ES-I3 (cell line): ENCODE measurements around the gene HTD2.
A peak's percentile ranks its signal among the peaks of the same experiment; 100 is the strongest.
"Not testable (repeated sequence)": the region's sequence is repeated elsewhere in the genome, so short reads cannot be mapped to it uniquely, and the experiment has no call there.

Experiments used
- H3K36me3 ChIP-seq: 2 replicates; pipeline ENCODE4 v1.6.1; 2013; ENCODE audit warnings: mild to moderate bottlenecking, low read length, control low read depth, moderate library complexity; ENCODE audit not compliant: insufficient read depth
- H3K4me1 ChIP-seq: 2 replicates; pipeline ENCODE4 v1.6.1; 2013; ENCODE audit warnings: mild to moderate bottlenecking, control low read depth, low read length; ENCODE audit not compliant: insufficient read depth
- H3K9ac ChIP-seq: 2 replicates; pipeline ENCODE4 v1.6.1; 2013; ENCODE audit warnings: low read depth, mild to moderate bottlenecking, low read length, moderate library complexity
- H3K9me3 ChIP-seq: 2 replicates; pipeline ENCODE4 v1.6.1; 2013; ENCODE audit warnings: mild to moderate bottlenecking, low read length, moderate library complexity; ENCODE audit not compliant: control insufficient read depth, insufficient read depth

The HTD2 gene

DNA sequence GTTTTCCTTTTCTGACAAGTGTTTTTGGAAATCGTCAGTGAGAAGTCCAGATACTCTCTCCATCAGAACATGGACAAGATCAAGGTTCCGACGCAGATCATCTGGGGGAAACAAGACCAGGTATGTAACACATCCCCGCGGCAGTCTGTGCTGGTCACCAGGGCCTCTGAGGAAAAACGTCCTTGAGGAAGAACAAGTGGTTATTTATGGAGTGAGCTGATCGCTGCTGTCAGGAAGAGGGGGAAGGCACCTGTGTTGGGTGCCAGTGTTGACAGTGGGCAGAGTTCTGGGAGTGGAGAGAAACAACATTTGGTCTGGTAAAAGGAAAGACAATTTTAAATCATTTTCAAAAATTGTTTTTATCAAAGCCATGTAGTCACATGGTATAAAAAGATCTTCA lies 21.0 kb upstream of the HTD2 start:
- no peaks in the 10 kb centered on the region for H3K9me3 ChIP-seq
- no peaks in the 10 kb centered on the region for H3K4me1 ChIP-seq
- no peak overlapping the region for H3K9ac ChIP-seq
- no peaks in the 10 kb centered on the region; the same call in 1 of the 2 replicates for H3K36me3 ChIP-seq

GRCh38 chr3:58287354-58287753 lies 19.0 kb upstream of the HTD2 start:
- Histone ChIP-seq H3K9ac (no peak overlapping the region), H3K9me3 (no peaks in the 10 kb centered on the region; the same call in 1 of the 2 replicates), H3K36me3 (no peaks in the 10 kb centered on the region; the same call in 1 of the 2 replicates), H3K4me1 (no peaks in the 10 kb centered on the region)

DNA sequence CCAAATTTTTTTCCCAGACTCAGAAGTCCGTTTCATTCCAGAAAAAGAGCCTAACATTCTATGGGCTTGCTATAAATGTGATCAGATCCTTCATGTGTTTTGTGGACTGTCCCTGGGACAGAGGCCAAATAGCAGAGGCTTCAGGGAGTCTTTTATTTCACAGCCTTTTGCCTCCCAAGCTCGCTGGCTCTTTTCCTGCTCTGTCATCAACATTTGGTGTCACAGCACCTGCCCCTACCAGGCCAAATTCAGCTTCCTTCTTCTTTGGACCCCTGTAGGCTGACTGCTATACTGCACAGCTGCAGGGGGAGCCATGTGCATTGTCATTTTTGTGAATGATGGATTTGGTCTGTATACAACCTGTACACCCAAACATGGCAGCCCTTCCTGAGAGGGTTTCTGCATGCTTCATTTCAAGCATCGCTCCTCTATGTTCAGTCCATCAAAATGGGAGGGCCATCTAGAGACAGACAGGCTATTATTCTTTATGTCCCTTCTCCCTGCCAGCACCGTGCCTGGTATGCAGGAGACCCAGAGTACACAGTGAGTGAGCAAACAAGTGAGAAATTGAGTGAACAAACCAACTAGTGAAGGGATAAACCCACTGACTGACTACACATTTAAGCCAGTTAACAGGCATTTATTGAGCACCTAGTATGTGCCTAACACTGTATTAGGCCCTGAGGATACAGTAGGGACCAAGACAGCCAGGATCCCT lies 18.1 kb upstream of the HTD2 start:
- no peaks in the 10 kb centered on the region for H3K4me1 ChIP-seq
- H3K9me3 ChIP-seq = no peaks in the 10 kb centered on the region; the same call in 1 of the 2 replicates
- H3K9ac ChIP-seq = no peak overlapping the region
- H3K36me3 ChIP-seq = no peaks in the 10 kb centered on the region; the same call in 1 of the 2 replicates

- not testable (repeated sequence) for H3K9ac ChIP-seq, H3K36me3 ChIP-seq, H3K9me3 ChIP-seq, H3K4me1 ChIP-seq
Measured at GRCh38 chr3:58288964-58289613, 17.2 kb upstream of the HTD2 start.

- not testable (repeated sequence) for H3K36me3 ChIP-seq, H3K9me3 ChIP-seq, H3K4me1 ChIP-seq, H3K9ac ChIP-seq
Measured at GRCh38 chr3:58290446-58290845, 15.9 kb upstream of the HTD2 start.

DNA sequence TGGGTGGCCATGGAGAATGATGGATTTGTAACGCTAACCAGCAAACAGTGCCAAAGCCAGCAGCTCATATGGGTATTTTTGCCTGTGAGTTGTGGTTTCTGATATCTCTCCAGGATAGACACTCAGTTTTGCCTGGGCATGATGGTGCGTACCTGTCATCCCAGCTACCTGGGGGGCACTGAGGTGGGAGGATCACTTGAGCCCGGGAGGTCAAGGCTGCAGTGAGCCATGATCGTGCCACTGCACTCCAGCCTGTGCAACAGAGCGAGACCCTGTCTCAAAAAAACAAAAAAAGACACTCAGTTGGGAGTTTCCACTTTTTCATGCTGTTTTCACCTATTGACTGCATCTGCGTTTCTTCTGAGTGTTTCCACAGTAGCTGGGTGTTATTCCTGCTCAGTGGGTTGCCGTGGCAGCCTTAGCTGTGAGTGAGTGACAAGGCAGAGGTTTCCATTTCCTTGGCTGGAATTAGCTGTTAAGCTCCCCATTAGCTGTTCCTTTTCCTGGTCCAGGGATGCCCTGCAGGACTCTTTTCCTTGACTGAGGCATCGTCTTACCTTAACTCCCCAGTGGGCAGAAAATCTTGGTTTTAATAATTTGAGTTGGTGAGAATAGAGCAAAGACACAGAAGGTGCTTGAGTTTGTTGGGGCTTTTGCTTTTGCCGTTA lies 14.5 kb upstream of the HTD2 start:
- Histone ChIP-seq H3K36me3 (no peaks in the 10 kb centered on the region), H3K4me1 (no peaks in the 10 kb centered on the region), H3K9me3 (peaks cover 5% of the 10 kb centered on the region; the same call in 1 of the 2 replicates), H3K9ac (no peak overlapping the region)

- Histone ChIP-seq H3K9ac (no peak overlapping the region), H3K36me3 (no peaks in the 10 kb centered on the region), H3K9me3 (peaks cover 5% of the 10 kb centered on the region; the same call in 1 of the 2 replicates), H3K4me1 (no peaks in the 10 kb centered on the region)
Measured at GRCh38 chr3:58292866-58293265, 13.5 kb upstream of the HTD2 start.

DNA sequence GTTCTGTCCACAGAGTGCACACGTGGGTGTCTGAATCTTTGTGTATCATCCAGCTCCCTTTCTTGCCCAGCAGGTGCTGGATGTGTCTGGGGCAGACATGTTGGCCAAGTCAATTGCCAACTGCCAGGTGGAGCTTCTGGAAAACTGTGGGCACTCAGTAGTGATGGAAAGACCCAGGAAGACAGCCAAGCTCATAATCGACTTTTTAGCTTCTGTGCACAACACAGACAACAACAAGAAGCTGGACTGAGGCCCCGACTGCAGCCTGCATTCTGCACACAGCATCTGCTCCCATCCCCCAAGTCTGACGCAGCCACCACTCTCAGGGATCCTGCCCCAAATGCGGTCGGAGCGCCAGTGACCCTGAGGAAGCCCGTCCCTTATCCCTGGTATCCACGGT lies 12.8 kb upstream of the HTD2 start:
- Histone ChIP-seq H3K9me3 (peaks cover 5% of the 10 kb centered on the region; the same call in 1 of the 2 replicates), H3K36me3 (no peaks in the 10 kb centered on the region), H3K4me1 (no peaks in the 10 kb centered on the region), H3K9ac (no peak overlapping the region)

GRCh38 chr3:58296269-58296668 lies 10.1 kb upstream of the HTD2 start:
- Histone ChIP-seq H3K4me1 (no peaks in the 10 kb centered on the region), H3K9ac (no peak overlapping the region), H3K36me3 (no peaks in the 10 kb centered on the region), H3K9me3 (peaks cover 5% of the 10 kb centered on the region; the same call in 1 of the 2 replicates)

GRCh38 chr3:58296843-58297242 lies 9.5 kb upstream of the HTD2 start:
- H3K36me3 ChIP-seq = no peaks in the 10 kb centered on the region
- no peaks in the 10 kb centered on the region for H3K4me1 ChIP-seq

GRCh38 chr3:58298190-58298589 lies 8.1 kb upstream of the HTD2 start:
- H3K9me3 ChIP-seq = peaks cover 5% of the 10 kb centered on the region; the same call in 1 of the 2 replicates
- no peaks in the 10 kb centered on the region for H3K36me3 ChIP-seq
- no peaks in the 10 kb centered on the region for H3K4me1 ChIP-seq
- no peak overlapping the region for H3K9ac ChIP-seq

More at GRCh38 chr3:58296843-58297242, 9.5 kb upstream of the HTD2 start:
- H3K9me3 ChIP-seq = peaks cover 5% of the 10 kb centered on the region; the same call in 1 of the 2 replicates
- H3K9ac ChIP-seq = no peak overlapping the region

- Histone ChIP-seq H3K4me1 (no peaks in the 10 kb centered on the region), H3K9ac (no peak overlapping the region), H3K9me3 (peaks cover 5% of the 10 kb centered on the region; the same call in 1 of the 2 replicates), H3K36me3 (no peaks in the 10 kb centered on the region)
Measured at GRCh38 chr3:58299075-58299474, 7.2 kb upstream of the HTD2 start.

DNA sequence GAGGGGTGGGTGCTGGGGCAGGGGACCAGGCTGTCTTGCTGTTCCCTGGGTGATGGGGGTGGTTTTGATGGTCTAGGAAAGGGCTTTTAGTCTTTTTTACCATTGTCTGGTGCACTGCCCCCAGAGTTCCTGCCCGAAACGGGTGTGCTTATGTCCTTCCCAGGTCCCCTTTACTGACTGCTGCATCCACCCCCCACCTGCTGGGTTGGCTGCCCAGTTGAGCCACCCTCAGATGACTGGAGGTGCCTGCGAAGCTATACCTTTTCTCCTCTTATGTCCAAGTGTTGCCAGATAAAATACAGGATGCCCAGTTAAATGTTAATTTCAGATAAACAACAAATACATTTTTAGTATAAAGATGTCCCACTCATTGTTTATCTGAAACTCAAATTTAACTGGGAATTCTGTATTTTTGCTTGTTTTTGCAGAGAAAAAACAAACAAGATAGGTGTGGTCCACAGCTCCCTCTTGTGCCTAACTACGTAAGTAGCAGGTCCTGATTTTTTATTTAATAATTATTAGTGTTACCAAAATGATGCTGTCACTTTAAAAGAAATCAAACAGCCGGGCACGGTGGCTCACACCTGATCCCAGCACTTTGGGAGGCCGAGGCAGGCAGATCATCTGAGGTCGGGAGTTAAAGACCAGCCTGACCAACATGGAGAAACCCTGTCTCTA lies 6.3 kb upstream of the HTD2 start:
- no peaks in the 10 kb centered on the region for H3K36me3 ChIP-seq
- H3K9me3 ChIP-seq = peaks cover 5% of the 10 kb centered on the region; the same call in 1 of the 2 replicates
- H3K9ac ChIP-seq = no peak overlapping the region
- no peaks in the 10 kb centered on the region for H3K4me1 ChIP-seq

DNA sequence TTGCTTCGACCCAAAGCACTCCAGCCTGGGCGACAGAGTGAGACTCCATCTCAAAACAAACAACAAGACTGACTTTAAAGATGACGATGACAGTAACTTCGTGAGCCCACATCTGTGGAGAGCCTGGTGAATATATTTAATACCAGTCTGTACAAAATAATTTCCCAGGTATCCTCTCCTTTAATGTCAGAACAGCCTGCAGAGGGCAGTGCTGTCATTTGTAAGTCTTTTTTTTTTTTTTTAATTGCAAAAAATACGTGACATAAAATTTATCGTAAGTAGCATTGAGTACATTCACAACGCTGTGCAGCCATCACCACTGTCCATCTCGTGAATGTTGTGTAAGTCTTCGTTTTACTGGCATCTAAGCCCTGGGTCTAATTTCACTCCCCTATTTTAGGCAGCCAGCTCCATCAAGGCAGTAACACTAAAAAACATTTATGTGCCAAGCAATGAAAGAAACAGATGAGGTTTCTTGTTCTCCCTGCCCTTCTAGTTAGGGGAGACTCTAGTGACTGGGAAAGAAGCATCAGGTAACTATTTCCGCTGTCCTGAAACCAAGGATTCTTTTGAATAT lies 1.4 kb downstream of the HTD2 start:
- Histone ChIP-seq H3K9ac (peak overlapping the region; percentile 87; the same call in 1 of the 2 replicates), H3K4me1 (peaks cover 5% of the 10 kb centered on the region), H3K36me3 (peaks cover 14% of the 10 kb centered on the region), H3K9me3 (no peaks in the 10 kb centered on the region)
